Fibroblast of skin of back (primary cell): Measurements from ENCODE around the gene PIGU.

ENCODE experiments used
- DNase-seq: peaks from one replicate; pipeline ENCODE4 v3.0.0-alpha.2; 2013

Gene PIGU

GRCh38 chr20:34511891-34512265, 165.0 kb downstream of the PIGU start:
- DNase-seq: no peak

DNA sequence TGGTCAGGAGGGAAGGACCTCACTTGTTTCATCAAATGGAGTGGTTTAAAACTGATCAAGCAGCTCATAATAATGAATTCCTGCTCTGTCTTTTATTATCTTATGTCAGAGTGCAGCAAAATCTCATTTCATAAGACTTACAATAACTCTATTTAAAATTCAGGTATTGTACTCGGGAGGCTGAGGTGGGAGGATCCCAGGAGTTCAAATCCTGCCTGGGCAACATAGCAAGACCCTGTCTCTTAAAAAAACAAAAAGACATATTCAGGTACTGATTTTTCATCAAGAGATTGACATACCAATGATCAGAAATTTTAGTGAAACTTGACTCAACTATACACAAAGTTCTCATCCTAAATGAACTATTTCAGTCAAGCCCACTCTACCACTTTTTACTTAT, 166.3 kb downstream of the PIGU start:
- DNase-seq: no peak
